ENCODE results near the gene RAB3C.

GRCh38 chr5:58804291-58804690 lies 221.4 kb downstream of the RAB3C start:
- TF ChIP-seq CTCF (IDR thresholded peaks at IDR 0.05 in 8 of 11, conservative IDR thresholded peaks at IDR 0.05 in 3 of 11), result no peak
- TF ChIP-seq POLR2A (IDR thresholded peaks at IDR 0.05), result no peak

All from spleen (tissue), 7 donors.